Left ventricle myocardium inferior (tissue), 1 donor: Measurements from ENCODE around the gene ZNF620. TPM values are rescaled to one million over a fixed set of nuclear protein-coding genes. Genes with fewer than 3 reads are reported as not detected.

Source experiments
- DNase-seq: peaks from one replicate; pipeline ENCODE4 v3.0.0-alpha.2; 2020
- H3K27ac ChIP-seq: fragments of 200-600 bp; replicated peaks from 2 replicates; pipeline ENCODE4 v1.8.0; 2021
- H3K27me3 ChIP-seq: fragments of 200-600 bp; 2 replicates; pipeline ENCODE4 v1.8.0; 2021; ENCODE audit warnings: low read depth
- H3K36me3 ChIP-seq: fragments of 200-600 bp; 2 replicates; pipeline ENCODE4 v1.8.0; 2021
- H3K4me1 ChIP-seq: fragments of 200-600 bp; 2 replicates; pipeline ENCODE4 v1.8.0; 2021
- H3K4me3 ChIP-seq: fragments of 200-600 bp; 2 replicates; pipeline ENCODE4 v1.8.0; 2021; ENCODE audit warnings: mild to moderate bottlenecking, moderate library complexity
- H3K9me3 ChIP-seq: fragments of 200-600 bp; replicated peaks from 2 replicates; pipeline ENCODE4 v1.8.0; 2021
- CTCF ChIP-seq: fragments of 200-600 bp; IDR thresholded peaks from 2 replicates; pipeline ENCODE4 v1.8.0; 2021; ENCODE audit warnings: antibody characterized with exemption, mild to moderate bottlenecking, borderline replicate concordance
- intact Hi-C: fragments of 100-400 bp; cut with micrococcal nuclease; formaldehyde crosslinking; loops from one replicate; pipeline ENCODE4 v1.11.0; 2022
- total RNA-seq: library from RNA; stranded (reverse); fragmentation: NEBNext Ultra II Directional; extraction: Animal tissue kit (Norgen Biotek cat#: 25700); gene quantifications from one replicate; pipeline ENCODE4 v1.2.1, GENCODE V29; 2021
- donor health status: DM: no; HTN: yes; CAD: no; lungs with severe emphysema.

Gene ZNF620
- total RNA-seq, 1 donor from 2014 or later: 2.3 TPM

GRCh38 chr3:40468018-40468417 lies 37.8 kb upstream of the ZNF620 start:
- Histone ChIP-seq H3K4me3 (no peak overlapping the region), H3K9me3 (no peaks in the 10 kb centered on the region), H3K27me3 (no peaks in the 10 kb centered on the region), H3K27ac (no peak overlapping the region), H3K36me3 (peaks cover 18% of the 10 kb centered on the region), H3K4me1 (no peaks in the 10 kb centered on the region)
- DNase-seq: no peak
- TF ChIP-seq CTCF: no peak
- intact Hi-C loops: no loop called here

- Histone ChIP-seq H3K27ac (no peak overlapping the region), H3K36me3 (no peaks in the 10 kb centered on the region), H3K27me3 (no peaks in the 10 kb centered on the region), H3K4me3 (no peak overlapping the region), H3K4me1 (no peaks in the 10 kb centered on the region), H3K9me3 (no peaks in the 10 kb centered on the region)
- TF ChIP-seq CTCF: no peak
- no peak for DNase-seq
- intact Hi-C loops: no loop called here
These were observed 35.1 kb upstream of the ZNF620 start for GRCh38 chr3:40470701-40471100.

- peak; percentile 76 for DNase-seq
- intact Hi-C loops: no loop called here
- H3K27me3 ChIP-seq: no peaks in the 10 kb centered on the region
- TF ChIP-seq CTCF: no peak
- H3K9me3 ChIP-seq: no peaks in the 10 kb centered on the region
- peaks cover 19% of the 10 kb centered on the region for H3K4me1 ChIP-seq
- H3K36me3 ChIP-seq: peaks cover 32% of the 10 kb centered on the region
- H3K27ac ChIP-seq: peak within 1 kb of the TSS; percentile 80
- H3K4me3 ChIP-seq: peak within 1 kb of the TSS; percentile 88
These were observed 29.1 kb upstream of the ZNF620 start, which contains the start of gene ZNF619 for GRCh38 chr3:40476478-40477470. TSS of gene ZNF619 (plus strand) at chr3:40477122. CDS start at chr3:40477980, 858 bp downstream.

GRCh38 chr3:40477666-40478065 lies 28.2 kb upstream of the ZNF620 start:
- intact Hi-C loops: no loop called here

GRCh38 chr3:40487172-40487571 lies 18.7 kb upstream of the ZNF620 start:
- Histone ChIP-seq H3K4me1 (no peaks in the 10 kb centered on the region), H3K4me3 (no peak overlapping the region), H3K27ac (no peak overlapping the region), H3K27me3 (no peaks in the 10 kb centered on the region), H3K9me3 (peaks cover 35% of the 10 kb centered on the region), H3K36me3 (peaks cover 74% of the 10 kb centered on the region)
- TF ChIP-seq CTCF: no peak
- intact Hi-C loops: no loop called here
- DNase-seq: no peak

More at GRCh38 chr3:40477666-40478065, 28.2 kb upstream of the ZNF620 start:
- H3K4me1 ChIP-seq: peaks cover 19% of the 10 kb centered on the region
- H3K9me3 ChIP-seq: no peaks in the 10 kb centered on the region
- peak overlapping the region; percentile 88 for H3K4me3 ChIP-seq
- no peak for TF ChIP-seq CTCF
- no peak for DNase-seq
- H3K36me3 ChIP-seq: peaks cover 41% of the 10 kb centered on the region
- no peaks in the 10 kb centered on the region for H3K27me3 ChIP-seq
- peak overlapping the region; percentile 80 for H3K27ac ChIP-seq
